Esophagus squamous epithelium (tissue), 4 donors: ENCODE measurements around the gene EMP1.

ENCODE experiments used
- CTCF ChIP-seq, 6 experiments: fragments of 450-650 bp in 4 of 6; fragments of 200-600 bp in 2 of 6; sonication (generic) in 2 of 6; IDR thresholded peaks; one replicate each; pipeline ENCODE4 v1.5.1; 2016 to 2019; ENCODE audit warnings: antibody characterized with exemption in 6 of 6, mild to moderate bottlenecking in 4 of 6, moderate library complexity in 4 of 6
- POLR2A ChIP-seq, 4 donors: fragments of 450-650 bp; IDR thresholded peaks; one replicate each; pipeline ENCODE4 v1.6.1; 2017; ENCODE audit warnings: antibody characterized with exemption in 4 of 4, mild to moderate bottlenecking in 4 of 4, moderate library complexity in 3 of 4

- no peak for TF ChIP-seq CTCF (IDR thresholded peaks at IDR 0.05)
- no peak for TF ChIP-seq POLR2A (IDR thresholded peaks at IDR 0.05)
Measured at GRCh38 chr12:13205809-13206559, 9.5 kb downstream of the EMP1 start.
